Ascending aorta (tissue), 2 donors: ENCODE measurements around the gene NASP. TPM values are rescaled to one million over a fixed set of nuclear protein-coding genes. Genes with fewer than 3 reads are reported as not detected.

Experiments used
- DNase-seq, 2 donors: peaks; one replicate each; pipeline ENCODE4 v3.0.0-alpha.2; 2019; ENCODE audit warnings: low spot score in 2 of 2
- H3K27ac ChIP-seq, 2 donors: fragments of 200-600 bp; sonication (generic); one replicate each; pipeline ENCODE4 v1.5.1; 2016 to 2017; ENCODE audit warnings: mild to moderate bottlenecking in 1 of 2
- H3K27me3 ChIP-seq: fragments of 200-600 bp; sonication (generic); one replicate; pipeline ENCODE4 v1.5.1; 2017
- H3K36me3 ChIP-seq, 2 donors: fragments of 200-600 bp; sonication (generic); one replicate each; pipeline ENCODE4 v1.5.1; 2016
- H3K4me1 ChIP-seq, 2 donors: fragments of 200-600 bp; sonication (generic); one replicate each; pipeline ENCODE4 v1.5.1; 2016 to 2017; ENCODE audit warnings: mild to moderate bottlenecking in 1 of 2
- H3K4me3 ChIP-seq, 2 donors: fragments of 200-600 bp; sonication (generic); one replicate each; pipeline ENCODE4 v1.5.1; 2016 to 2017; ENCODE audit warnings: mild to moderate bottlenecking in 1 of 2
- H3K9me3 ChIP-seq, 2 donors: fragments of 200-600 bp; sonication (generic); one replicate each; pipeline ENCODE4 v1.5.1; 2016
- intact Hi-C: fragments of 100-400 bp; cut with DNase I; formaldehyde crosslinking; loops from one replicate; pipeline ENCODE4 v1.15.1; 2023
- total RNA-seq: library from RNA; depleted of rRNA; stranded (reverse); fragments of >200 nt; gene quantifications from one replicate; pipeline ENCODE4 v1.1.0, GENCODE V29; 2016
- TF ChIP-seq, protein P1 (sequence below), 3 experiments: fragments of 200-600 bp in 2 of 3; fragments of 450-650 bp in 1 of 3; sonication (generic) in 2 of 3; IDR thresholded peaks; one replicate each; pipeline ENCODE4 v1.5.1; 2016 to 2019; ENCODE audit warnings: antibody characterized with exemption in 3 of 3, mild to moderate bottlenecking in 1 of 3, moderate library complexity in 1 of 3

NASP gene
- total RNA-seq, 1 donor from 2014 or later = 49.1 TPM

DNA sequence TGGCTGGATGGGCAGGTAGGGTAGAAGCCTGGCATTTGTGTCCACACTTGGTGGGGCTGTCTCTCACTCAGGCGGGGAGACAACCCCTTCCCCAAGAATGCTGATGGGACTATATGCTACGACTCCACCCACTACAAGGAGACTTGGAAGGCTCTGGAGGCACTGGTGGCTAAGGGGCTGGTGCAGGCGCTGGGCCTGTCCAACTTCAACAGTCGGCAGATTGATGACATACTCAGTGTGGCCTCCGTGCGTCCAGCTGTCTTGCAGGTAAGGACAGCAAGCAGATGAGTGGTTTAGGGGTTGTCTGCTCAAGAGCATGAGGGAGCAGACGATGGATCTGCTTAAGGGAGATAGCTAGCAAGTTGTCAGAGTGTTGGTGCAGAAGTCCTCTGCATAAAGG lies 15.9 kb upstream of the NASP start:
- Histone ChIP-seq H3K4me1 (no peaks in the 10 kb centered on the region), H3K36me3 (peaks cover 40 to 41% of the 10 kb centered on the region in 2 donors), H3K4me3 (no peak overlapping the region), H3K9me3 (no peaks in the 10 kb centered on the region), H3K27me3 (no peaks in the 10 kb centered on the region), H3K27ac (no peak overlapping the region)
- intact Hi-C loops = no loop called here
- TF ChIP-seq, protein P1, sequence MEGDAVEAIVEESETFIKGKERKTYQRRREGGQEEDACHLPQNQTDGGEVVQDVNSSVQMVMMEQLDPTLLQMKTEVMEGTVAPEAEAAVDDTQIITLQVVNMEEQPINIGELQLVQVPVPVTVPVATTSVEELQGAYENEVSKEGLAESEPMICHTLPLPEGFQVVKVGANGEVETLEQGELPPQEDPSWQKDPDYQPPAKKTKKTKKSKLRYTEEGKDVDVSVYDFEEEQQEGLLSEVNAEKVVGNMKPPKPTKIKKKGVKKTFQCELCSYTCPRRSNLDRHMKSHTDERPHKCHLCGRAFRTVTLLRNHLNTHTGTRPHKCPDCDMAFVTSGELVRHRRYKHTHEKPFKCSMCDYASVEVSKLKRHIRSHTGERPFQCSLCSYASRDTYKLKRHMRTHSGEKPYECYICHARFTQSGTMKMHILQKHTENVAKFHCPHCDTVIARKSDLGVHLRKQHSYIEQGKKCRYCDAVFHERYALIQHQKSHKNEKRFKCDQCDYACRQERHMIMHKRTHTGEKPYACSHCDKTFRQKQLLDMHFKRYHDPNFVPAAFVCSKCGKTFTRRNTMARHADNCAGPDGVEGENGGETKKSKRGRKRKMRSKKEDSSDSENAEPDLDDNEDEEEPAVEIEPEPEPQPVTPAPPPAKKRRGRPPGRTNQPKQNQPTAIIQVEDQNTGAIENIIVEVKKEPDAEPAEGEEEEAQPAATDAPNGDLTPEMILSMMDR (IDR thresholded peaks at IDR 0.05) = no peak
- no peak for DNase-seq

DNA sequence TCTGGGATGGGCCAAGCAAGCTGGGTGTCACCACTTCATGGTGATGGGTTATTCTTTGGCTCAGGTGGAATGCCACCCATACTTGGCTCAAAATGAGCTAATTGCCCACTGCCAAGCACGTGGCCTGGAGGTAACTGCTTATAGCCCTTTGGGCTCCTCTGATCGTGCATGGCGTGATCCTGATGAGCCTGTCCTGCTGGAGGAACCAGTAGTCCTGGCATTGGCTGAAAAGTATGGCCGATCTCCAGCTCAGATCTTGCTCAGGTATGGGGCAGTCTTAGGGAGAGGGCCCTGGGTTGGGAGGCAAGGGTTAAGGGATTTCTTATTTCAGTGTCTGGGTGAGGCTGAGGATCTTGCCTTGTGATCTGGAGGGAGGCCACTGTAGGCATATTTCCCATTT lies 15.4 kb upstream of the NASP start:
- intact Hi-C loops = no loop called here
- TF ChIP-seq, protein P1 (IDR thresholded peaks at IDR 0.05) = no peak
- H3K36me3 ChIP-seq = peaks cover 37% of the 10 kb centered on the region in 2 donors

GRCh38 chr1:45569571-45569961 lies 14.3 kb upstream of the NASP start:
- H3K4me3 ChIP-seq = no peak overlapping the region

More for the DNA sequence above, 15.4 kb upstream of the NASP start:
- H3K27me3 ChIP-seq = no peaks in the 10 kb centered on the region
- no peak overlapping the region for H3K4me3 ChIP-seq
- H3K9me3 ChIP-seq = no peaks in the 10 kb centered on the region
- H3K27ac ChIP-seq = no peak overlapping the region
- no peak for DNase-seq
- H3K4me1 ChIP-seq = no peaks in the 10 kb centered on the region

DNA sequence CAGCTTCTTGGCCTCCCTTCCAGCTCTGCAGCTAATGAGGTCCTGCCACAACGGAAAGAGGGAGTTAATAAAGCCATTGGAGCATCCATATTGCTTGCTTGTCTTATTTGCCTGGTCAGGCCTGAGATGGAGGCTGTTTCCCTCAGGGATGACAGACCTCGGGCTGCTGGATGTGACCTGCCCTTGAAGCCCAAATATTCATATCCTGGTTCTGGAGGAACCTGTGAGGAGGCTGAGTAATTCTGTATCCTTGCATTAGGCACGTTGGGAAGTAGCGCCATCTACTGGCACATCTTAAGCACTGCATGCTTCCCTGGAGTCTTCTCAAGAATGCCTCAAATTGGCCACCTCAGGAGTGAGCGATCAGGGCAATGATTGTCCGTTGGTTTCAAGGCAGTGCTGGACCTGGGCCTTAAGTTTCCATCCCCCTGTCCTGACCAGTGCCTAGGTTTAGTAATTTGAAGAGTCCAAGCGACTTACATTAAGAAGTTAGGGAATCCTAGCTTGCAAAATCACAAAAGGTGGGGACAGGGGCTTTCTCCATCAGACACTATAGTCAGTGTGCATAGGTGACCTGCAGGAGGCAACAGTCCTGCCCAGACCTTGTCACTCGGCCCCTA lies 13.8 kb upstream of the NASP start:
- H3K27me3 ChIP-seq = no peaks in the 10 kb centered on the region
- H3K4me1 ChIP-seq = no peaks in the 10 kb centered on the region
- H3K36me3 ChIP-seq = peaks cover 31 to 37% of the 10 kb centered on the region in 2 donors
- TF ChIP-seq, protein P1 (IDR thresholded peaks at IDR 0.05) = peak; percentile 95 to 96 (median 96)
- peak in 1 of 2 donors; percentile 81 for DNase-seq
- no peaks in the 10 kb centered on the region for H3K9me3 ChIP-seq
- peak overlapping the region; percentile 8 to 35 for H3K27ac ChIP-seq
- intact Hi-C loops = loop anchor here (1.0 to 5.0 kb wide), 4 partner anchors 49 to 558 kb away; partner anchors contain the start of genes HECTD3, PRDX1 and UROD
- no peak overlapping the region for H3K4me3 ChIP-seq

More at GRCh38 chr1:45569571-45569961, 14.3 kb upstream of the NASP start:
- Histone ChIP-seq H3K9me3 (no peaks in the 10 kb centered on the region), H3K27ac (peak overlapping the region; percentile 8 to 35), H3K4me1 (no peaks in the 10 kb centered on the region), H3K27me3 (no peaks in the 10 kb centered on the region), H3K36me3 (peaks cover 31 to 37% of the 10 kb centered on the region in 2 donors)
- TF ChIP-seq, protein P1 (IDR thresholded peaks at IDR 0.05) = no peak
- intact Hi-C loops = no loop called here
- no peak for DNase-seq

- TF ChIP-seq, protein P1 (IDR thresholded peaks at IDR 0.05) = no peak
- Histone ChIP-seq H3K27me3 (no peaks in the 10 kb centered on the region), H3K36me3 (peaks cover 31 to 37% of the 10 kb centered on the region in 2 donors), H3K9me3 (no peaks in the 10 kb centered on the region), H3K27ac (no peak overlapping the region), H3K4me1 (no peaks in the 10 kb centered on the region), H3K4me3 (no peak overlapping the region)
- intact Hi-C loops = loop anchor here (1.0 to 5.0 kb wide), 4 partner anchors 50 to 558 kb away; partner anchors contain the start of genes HECTD3, PRDX1 and UROD
- no peak for DNase-seq
Observed at GRCh38 chr1:45570631-45571030, 13.2 kb upstream of the NASP start.
